Activated CD4-positive, alpha-beta T cell treated with anti-CD3 and anti-CD28 coated beads, Interleukin-2, amount 50 U/mL, for 24 hours (primary cell): Measurements from ENCODE around the gene IMPG2.

Experiments
- DNase-seq, 2 donors: peaks; one replicate each; pipeline ENCODE4 v3.0.0-alpha.2; 2020; ENCODE audit warnings: low read depth in 1 of 2, low spot score in 1 of 2

IMPG2 gene

GRCh38 chr3:101243285-101244211, 76.8 kb downstream of the IMPG2 start:
- no peak for DNase-seq

DNA sequence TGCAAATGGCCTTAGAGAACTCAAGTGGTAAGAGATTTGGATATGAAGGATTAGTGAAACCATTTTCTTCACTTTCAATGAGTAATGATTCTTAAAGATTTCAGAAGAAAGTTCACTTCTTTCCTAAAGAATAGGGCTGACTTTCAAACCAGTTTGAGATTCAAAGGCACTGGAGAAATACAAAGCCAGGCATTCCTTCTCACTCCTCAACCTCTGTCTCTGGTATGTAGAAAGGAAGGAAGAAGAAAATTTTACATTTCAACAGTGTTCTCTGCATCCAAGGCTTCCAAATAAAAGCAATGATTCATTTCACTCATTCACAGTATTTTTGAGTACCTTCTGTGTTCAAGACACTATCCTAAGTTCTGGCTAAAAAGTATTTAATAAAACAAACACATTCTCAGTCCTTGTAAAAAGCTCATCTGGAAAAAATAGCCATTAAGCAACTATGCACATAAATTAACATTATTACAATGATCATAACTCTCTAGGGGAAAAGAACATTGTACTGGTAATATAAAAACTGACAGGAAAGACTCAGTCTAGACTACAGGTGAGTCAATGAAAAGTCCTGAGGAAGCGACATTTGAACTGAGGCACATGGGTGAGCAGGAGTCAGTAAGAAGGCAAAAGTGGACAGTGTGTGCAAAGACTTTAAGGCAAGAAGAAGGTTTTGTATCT, 79.5 kb downstream of the IMPG2 start:
- no peak for DNase-seq

DNA sequence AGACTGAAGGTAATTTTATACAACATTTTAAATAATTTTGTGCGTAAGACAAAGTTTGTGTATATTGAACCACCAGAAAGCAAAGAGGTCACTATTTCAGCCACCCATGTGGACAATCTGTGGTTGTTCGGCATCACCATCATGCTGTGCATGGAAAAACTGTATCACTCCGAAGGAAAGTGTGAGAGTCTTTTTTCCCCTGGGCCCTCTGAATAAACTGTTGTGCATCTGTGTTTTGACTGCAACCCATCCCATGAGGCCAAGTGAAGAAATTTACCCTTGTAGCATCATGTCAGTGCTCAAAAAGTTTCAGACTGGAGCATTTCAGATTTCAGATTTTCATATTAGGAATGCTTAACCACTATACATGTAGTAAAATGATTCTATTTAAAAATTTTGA, 85.3 kb downstream of the IMPG2 start:
- DNase-seq, result no peak

- DNase-seq, result no peak
Measured at GRCh38 chr3:101230618-101231017, 89.8 kb downstream of the IMPG2 start.

- DNase-seq, result no peak
Measured at GRCh38 chr3:101229681-101230080, 90.7 kb downstream of the IMPG2 start.

- no peak for DNase-seq
Measured at GRCh38 chr3:101228441-101228840, 91.9 kb downstream of the IMPG2 start.

DNA sequence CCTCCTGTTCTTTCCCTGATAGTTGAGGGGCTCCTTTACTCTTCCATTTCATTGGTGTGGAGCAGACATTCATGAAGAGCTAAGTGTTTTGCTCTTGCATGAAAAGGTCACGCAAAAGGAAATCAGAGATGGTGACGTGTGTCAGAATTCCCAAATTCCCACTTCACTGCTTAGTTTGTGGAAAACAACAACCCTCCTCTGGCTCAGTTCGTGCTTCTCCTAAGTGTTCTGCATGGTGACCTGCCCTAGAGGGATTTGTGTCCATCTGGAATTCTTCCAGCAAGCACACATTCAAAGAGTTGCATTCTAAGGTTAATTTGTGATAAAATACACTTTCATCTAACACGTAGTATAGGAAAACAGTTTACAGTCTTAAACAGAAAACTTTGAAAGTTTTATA, 95.6 kb downstream of the IMPG2 start:
- DNase-seq, result no peak

DNA sequence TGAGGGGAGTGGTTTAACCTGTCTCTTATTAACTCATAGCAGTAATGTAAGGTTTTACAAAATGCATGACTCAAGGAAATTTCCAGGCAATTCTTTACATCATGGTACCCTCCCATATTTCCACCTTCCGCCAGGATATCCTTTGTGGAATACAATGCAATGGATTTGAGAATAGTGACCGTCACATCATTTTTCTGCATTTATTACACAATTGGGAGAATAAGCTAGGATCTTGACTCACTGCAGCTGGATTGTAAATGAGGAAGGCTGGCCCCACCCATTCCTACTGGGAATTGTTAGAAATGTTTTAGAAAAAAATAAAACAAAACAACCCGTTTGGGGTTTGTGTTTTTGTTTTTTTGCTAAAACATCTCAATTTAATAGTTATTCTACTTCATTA, 97.4 kb downstream of the IMPG2 start:
- no peak for DNase-seq

DNA sequence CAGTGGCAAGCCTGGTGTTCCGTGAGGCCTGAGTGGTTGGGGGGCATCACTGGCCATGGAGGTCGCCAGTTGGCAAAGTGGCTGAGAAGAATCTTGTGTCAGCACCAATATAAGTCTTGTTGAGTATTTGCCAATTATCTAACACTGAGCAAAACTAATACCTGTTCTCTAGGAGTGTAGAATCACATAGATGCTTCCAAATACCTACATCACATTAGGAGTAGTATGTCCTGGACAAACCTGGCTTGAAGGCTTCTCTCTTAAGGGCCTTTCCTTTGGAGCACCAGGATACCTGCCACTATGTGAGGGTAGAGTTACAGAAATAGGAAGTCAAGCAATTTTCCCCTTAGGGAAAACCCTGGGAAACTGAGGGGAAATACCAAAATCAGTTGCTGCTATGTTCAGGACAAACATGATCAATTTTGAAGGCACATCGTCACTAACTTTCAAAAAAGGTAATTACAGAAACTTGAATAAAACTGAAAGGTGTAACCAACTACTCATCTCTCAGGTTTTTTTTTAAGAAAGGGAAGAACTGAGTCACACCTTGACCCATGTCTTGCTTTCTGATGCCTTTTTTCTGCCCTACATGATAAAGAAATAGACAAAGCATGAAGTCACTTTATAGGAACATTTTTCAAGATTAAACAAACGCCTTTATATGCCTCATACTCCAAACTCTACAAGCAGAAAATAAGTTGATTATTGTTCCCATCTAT, 100.4 kb downstream of the IMPG2 start:
- no peak for DNase-seq

DNA sequence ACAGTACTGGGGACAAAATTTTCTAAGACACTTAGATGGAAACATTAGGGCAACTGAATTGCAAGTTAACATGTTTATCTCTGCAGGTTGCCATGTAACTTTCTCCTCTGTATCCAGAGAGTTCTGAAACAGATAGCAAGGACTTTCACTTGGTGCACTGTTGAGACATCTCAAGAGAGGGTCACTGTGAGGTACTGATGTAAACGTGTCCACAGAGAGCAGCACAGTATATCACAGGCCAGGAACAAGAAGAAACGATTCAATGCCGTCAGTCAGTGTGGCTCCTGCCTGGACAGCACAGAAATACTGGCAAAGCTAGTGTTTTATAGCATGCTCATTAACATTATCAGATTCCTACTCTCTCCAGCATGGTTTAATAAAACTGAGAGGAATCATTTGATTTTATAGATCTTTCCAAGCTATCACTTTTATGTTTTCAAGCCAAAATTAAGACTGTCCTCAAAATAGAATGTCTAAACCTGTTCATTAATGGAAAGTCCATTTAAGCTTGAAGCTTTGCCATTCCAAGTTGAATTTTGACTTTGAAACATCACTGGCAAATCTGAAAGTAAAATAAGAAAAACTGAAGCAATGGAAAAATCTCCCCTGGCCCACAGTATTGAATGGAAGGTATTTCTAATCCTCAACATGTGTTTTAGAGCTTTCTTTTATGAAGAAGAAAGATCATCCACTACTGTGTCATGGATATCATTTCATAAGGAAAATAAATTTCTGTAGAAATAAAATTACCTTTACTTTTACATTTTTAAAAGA, 102.7 kb downstream of the IMPG2 start:
- DNase-seq, result no peak

GRCh38 chr3:101216710-101217465, 103.5 kb downstream of the IMPG2 start:
- DNase-seq, result no peak

DNA sequence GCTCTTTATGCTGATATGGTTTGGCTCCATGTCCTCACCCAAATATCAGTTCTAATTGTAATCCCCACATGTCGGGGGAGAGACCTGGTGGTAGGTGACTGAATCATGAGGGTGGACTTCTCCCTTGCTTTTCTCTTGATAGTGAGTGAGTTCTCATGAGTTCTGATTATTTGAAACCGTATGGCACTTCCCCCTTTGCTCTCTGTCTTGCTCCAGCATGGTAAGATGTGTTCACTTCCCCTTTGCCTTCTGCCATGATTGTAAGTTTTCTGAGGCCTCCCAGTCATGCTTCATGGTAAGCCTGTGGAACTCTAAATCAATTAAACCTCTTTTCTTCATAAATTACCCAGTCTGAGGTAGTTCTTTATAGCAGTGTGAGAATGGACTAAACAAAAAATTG, 107.6 kb downstream of the IMPG2 start:
- DNase-seq, result no peak

GRCh38 chr3:101204246-101204645, 116.1 kb downstream of the IMPG2 start:
- no peak for DNase-seq

DNA sequence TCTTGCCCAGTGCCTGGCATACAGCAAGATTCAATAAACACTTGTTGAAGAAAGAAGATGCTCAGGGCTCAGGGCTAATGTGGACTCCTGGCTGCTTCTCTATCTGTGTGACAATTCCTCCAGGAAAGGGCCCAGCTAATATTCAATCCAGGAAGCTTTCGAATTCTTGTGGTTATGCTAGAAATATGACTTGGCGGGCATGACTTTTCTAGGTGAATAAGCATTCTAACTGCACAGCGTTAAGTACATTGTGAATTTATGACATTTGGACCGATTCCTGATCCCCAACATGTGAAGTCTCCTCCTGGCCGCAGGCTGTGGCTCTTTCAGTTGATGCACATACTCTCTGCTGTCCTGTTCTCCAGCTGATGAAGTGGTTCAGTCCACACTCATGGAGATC, 117.0 kb downstream of the IMPG2 start:
- no peak for DNase-seq

DNA sequence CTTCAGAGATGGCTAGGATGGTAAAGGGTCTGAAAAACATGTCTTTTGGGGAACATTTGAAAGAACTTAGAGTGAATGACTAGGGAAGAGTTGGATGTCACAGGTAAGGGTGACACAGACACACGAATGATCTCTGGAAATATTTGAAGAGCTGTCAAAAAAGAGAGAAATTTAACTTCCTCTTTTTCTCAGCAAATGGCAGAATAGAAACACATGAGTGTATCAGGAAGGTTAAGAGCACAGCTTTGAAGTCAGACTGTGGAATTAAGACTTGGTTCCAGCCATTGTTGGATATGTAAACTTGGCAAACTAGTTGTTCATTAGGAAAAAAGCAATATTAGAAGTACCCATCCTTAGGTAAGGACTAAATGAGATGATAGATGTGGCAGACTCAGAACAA, 117.7 kb downstream of the IMPG2 start:
- DNase-seq, result no peak

DNA sequence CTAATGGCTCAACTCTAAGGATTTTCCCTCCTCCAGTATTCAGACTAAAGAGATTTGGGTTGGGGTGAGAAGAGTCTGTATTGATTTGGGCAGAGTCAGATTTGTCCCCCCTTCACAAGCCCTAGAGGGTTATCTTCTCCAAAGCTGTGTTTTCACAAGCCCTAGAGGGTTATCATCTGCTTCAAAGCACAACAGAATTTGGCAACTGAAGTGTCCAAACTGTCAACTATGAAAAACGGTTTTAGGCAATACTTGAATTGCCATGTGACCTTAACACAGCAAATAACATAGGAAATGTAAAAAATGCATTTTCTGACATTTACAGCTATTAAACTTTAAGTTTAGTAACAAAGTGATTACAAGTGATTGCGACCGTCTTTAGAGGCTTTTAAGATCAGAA, 119.9 kb downstream of the IMPG2 start:
- no peak for DNase-seq

GRCh38 chr3:101195951-101196713, 124.2 kb downstream of the IMPG2 start:
- no peak for DNase-seq

- no peak for DNase-seq
Measured at GRCh38 chr3:101194392-101194791, 126.0 kb downstream of the IMPG2 start.

GRCh38 chr3:101193957-101194356, 126.4 kb downstream of the IMPG2 start:
- no peak for DNase-seq

DNA sequence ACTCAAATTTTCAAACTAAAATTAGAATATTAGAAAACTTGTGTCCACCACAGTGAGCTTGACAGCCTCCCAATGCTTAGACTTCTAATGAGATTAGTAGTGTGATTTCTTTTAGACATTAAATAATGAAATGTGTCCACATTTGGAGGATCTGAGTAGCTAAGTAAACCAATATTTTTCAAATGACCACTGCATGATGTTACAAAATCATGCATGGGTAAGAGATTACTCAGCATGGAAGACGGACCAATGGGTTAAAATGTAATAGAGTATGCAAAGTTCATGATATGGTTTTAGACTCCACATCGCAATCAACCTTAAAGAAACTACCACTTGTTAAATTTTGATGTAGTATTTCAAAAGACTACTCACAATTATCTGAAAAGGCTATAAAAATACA, 130.6 kb downstream of the IMPG2 start:
- no peak for DNase-seq
